HL-60/S4 (cell line): Measurements from ENCODE around the gene LIG3.
"Not testable (repeated sequence)": the region's sequence is repeated elsewhere in the genome, so short reads cannot be mapped to it uniquely, and the experiment has no call there.

Source experiments
- in situ Hi-C: fragments of 300-500 bp; cut with MboI; formaldehyde crosslinking; loops from 2 replicates; pipeline ENCODE4 v1.14.3; 2022; ENCODE audit warnings: low sequenced_read_pairs

Gene LIG3

GRCh38 chr17:35030780-35031179 lies 50.5 kb downstream of the LIG3 start:
- in situ Hi-C loops: no loop called here

- in situ Hi-C loops: no loop called here
Observed at GRCh38 chr17:35038453-35038852, 58.1 kb downstream of the LIG3 start.

GRCh38 chr17:35041390-35041789 lies 61.1 kb downstream of the LIG3 start:
- in situ Hi-C loops: no loop called here

- in situ Hi-C loops: no loop called here
Observed at GRCh38 chr17:35044181-35044580, 63.9 kb downstream of the LIG3 start.

- in situ Hi-C loops: not testable (repeated sequence)
Observed at GRCh38 chr17:35045458-35045979, 65.2 kb downstream of the LIG3 start.

- in situ Hi-C loops: no loop called here
Observed at GRCh38 chr17:35046245-35046644, 65.9 kb downstream of the LIG3 start.

- in situ Hi-C loops: no loop called here
Observed at GRCh38 chr17:35046740-35047283, 66.5 kb downstream of the LIG3 start.

GRCh38 chr17:35048685-35049379 lies 68.5 kb downstream of the LIG3 start:
- in situ Hi-C loops: no loop called here

GRCh38 chr17:35050170-35050569 lies 69.9 kb downstream of the LIG3 start:
- in situ Hi-C loops: no loop called here

GRCh38 chr17:35051183-35051578 lies 70.9 kb downstream of the LIG3 start:
- in situ Hi-C loops: no loop called here

- in situ Hi-C loops: no loop called here
Observed at GRCh38 chr17:35051579-35052240, 71.4 kb downstream of the LIG3 start.

- in situ Hi-C loops: no loop called here
Observed at GRCh38 chr17:35052241-35052610, 71.9 kb downstream of the LIG3 start.

- in situ Hi-C loops: no loop called here
Observed at GRCh38 chr17:35052780-35053179, 72.5 kb downstream of the LIG3 start.

- in situ Hi-C loops: no loop called here
Observed at GRCh38 chr17:35053204-35053603, 72.9 kb downstream of the LIG3 start.

GRCh38 chr17:35056013-35056412 lies 75.7 kb downstream of the LIG3 start:
- in situ Hi-C loops: no loop called here

GRCh38 chr17:35057332-35057915 lies 77.1 kb downstream of the LIG3 start:
- in situ Hi-C loops: no loop called here
